ENCODE measurements around the gene ITGA2.

The ITGA2 gene

DNA sequence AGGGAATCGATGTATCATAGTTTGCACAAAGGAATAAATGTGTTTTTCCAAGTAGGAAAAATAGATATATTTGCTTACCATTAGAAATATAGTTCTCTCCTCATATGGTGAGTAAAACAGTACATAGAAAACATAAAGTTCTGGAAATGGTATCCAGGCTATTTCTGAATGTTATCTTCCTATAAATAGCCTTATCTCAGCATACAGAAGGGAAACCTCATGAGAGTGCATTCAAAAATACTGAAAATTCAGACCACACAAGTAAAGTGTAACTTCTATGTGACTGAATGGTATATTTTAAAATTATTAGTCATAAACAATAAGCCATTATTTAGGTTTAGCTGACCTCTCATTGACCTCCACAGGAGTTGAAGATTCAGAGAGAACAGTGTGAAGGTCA, 76.9 kb downstream of the ITGA2 start:
- DNase-seq = no peak

DNA sequence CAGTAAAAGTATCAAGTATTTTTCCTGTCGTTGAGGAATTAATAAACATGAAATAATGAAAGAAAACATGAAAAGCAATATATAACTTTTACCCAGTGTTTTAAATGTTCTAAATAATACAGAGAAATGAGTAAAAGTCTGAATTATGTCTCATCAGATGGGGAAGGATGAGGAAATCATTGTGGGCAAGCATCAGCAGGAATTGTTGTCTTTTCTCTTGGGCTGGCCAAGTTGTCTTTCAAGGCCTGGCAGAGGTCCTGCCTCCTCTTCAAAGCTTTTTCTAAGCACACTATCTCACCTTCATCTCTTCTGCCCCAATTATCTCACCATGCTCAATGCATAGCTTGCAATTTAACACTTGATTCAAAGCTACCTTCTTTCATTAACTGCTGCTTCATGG, 78.5 kb downstream of the ITGA2 start:
- no peak for DNase-seq

DNA sequence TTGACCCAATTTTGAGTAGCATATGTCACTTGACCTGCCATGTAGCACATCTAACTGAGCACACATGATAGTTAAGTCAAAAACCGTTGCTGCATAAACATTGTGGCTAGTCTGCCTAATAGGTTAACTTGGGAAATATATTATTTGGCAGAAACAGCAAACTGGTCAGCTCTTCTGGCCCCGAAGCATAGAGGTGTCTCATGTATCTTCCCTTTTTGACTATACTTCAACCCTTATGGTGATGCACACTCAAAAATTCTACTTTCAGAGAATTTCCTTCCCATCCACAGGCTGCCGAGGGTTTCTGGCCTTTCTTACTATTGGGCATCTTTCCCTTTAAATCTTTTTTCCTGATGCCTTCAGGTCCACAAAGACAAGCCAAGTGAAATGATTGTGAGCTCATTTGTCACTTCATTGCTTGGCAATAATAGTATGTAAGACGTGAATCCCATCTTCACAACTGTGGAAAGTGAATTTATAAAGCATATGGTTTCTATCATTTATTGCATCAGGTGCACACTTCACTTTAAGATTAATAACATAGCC, 79.2 kb downstream of the ITGA2 start:
- no peak for DNase-seq

DNA sequence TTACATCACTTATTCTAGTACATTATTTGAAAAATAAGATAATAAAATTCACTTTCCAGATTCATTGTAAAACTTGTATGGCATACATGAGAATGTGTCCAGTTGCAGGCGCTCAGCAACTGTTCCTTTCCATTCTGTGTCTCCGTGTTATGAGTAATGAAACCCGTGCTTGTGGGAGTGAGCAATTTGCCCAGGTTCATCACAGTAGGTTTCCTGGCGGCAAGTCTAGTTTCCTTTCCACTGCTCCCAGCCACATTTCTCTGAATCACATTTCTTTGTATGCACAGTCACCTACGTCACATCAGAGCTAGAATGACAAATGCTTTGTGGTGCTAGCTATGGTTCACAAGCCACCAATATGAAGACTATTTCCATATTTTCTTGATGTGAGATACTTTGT, 80.5 kb downstream of the ITGA2 start:
- DNase-seq = no peak

DNA sequence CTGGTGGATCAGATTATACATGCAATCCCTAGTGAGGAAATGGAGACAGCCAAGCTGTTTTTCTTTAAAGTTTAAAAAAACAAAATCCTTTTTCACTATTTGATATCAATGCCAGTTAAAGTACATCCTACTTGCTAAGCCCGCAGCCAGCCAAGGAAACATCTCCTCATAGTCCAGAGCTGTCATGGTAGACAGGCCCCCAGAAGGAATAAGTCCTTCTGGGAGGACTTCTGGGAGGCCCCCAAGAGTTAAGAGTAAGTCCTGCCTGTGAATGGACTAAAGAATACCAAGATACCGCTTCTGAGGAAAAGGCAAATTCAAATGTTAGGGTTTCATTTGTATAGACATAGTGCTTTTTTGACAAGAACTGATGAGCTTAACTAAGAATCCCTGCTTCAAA, 82.1 kb downstream of the ITGA2 start:
- DNase-seq = no peak

DNA sequence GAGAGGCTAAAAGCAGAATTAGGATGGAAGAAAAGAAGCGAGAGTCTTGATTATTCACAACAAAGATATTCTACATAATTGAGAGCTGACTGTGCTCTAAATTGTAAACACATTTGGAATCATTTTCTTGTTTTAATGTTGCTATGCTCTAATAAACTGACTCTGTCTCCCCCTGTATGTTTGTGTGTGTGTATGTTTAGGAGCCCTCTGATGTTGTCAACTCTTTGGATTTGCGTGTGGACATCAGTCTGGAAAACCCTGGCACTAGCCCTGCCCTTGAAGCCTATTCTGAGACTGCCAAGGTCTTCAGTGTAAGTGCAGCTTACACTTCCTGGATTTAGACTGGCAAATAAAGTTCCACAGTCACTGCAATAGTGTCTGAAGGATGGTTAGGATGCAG, 82.6 kb downstream of the ITGA2 start:
- no peak for DNase-seq

DNA sequence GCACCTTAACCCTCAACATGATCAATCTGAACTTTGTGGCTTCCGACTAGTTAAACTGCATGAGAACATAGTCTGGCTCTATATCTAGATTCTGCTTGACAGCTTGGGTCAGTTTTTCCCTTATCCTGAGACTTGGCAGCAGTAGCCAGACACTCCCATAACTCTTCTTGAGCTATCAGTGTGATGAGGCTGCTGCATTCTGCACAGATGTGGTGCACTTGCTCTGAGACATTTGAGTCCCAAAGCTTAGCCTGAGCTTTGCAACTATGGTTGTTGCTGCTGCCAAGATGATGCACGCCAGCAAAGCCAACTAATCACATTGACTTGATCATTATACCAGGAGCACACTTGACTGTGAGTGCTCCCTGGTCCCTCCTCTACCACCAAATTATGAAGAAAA, 84.2 kb downstream of the ITGA2 start:
- DNase-seq = no peak

DNA sequence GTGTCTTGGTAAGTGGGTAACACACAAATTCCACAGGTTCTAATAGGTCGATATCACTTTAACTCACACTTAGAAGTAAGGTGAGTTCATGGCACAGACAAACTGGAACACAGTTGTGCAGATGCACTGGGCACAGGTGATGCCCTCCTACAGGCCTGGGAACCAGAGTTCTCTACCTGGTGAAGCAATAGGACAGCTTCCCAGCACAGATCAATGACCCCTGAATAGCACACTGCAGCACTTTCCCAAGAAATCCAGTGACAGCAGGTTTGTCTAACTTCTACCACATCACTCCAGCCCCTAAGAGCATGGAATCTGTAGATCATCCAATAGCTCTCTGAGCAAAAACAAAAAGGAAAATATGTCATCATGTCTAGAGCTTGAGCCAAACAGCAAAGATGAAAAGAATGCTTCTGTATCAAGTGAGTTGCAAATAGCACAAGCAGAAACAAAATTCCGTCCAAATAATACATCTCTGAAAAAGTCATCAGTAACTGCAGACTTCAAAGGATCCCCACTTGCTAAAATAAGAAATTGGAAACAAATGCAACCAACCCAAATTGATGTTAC, 86.9 kb downstream of the ITGA2 start:
- DNase-seq = no peak

DNA sequence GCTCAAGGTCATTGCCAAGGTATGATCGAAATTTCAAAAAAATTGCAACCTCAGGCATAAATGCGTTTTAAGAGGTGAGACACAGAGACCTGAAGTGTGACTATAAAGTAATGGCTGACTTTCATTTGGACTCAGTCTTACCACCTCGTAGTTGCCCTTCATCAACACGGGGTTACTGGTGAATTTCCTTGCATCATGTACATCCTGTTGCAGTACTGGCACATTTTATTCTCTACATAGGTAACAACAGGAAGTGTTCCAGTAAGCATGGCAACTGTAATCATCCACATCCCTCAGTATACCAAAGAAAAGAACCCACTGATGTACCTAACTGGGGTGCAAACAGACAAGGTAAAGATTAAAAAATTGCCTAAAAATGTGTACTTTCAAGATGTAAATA, 91.1 kb downstream of the ITGA2 start:
- no peak for DNase-seq

DNA sequence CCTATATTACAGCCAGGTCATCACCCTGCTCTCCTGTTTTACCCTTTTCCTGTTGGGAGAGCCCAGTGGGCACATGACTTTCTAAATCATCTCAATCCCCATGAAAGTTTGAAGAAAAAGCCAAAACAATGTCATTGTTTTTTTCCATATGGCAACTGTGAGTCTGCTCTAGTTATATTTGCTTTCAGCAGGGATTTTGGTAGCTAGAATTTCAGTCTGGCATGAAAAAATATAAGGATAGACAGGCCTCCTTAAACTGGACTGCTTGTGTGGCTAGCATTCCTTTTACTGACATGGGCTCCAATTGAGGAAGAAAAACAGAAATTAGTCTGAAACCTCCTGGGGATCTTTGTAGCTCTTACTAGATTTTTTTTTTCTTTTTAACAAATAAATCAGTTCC, 94.8 kb downstream of the ITGA2 start:
- DNase-seq = no peak

DNA sequence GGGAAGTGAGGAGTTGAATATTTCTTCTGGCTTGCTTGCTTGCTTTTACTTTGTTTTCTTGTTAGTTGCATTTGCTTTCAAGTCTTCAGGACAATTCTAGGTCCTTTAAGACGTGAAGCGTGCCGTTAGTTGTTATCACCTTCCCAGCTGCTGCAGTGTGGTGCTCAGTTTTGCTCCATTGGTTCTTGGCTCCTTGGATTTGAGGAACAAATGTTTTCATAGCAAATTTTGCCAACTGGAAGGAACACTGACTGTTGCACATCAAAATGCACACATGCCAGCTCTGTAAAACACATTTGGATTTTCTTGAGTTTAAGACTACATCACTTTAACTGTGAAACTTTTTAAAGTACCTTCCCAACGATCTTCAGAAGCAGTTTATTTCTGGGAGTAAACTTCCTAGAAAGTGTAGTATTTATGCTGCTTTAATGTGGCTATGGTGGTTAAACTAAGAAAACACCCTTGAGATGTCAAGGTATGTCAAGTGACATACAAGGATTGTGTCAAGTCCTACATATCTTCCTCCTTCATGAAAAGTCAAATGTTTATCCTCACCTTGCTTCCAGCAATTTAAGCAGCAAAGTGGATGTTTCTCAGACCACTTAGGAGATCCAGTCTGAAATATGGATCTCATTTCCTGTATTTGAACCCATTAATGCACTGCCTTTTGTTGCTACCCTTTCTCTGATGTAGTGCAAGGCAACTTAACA, 95.5 kb downstream of the ITGA2 start:
- no peak for DNase-seq

DNA sequence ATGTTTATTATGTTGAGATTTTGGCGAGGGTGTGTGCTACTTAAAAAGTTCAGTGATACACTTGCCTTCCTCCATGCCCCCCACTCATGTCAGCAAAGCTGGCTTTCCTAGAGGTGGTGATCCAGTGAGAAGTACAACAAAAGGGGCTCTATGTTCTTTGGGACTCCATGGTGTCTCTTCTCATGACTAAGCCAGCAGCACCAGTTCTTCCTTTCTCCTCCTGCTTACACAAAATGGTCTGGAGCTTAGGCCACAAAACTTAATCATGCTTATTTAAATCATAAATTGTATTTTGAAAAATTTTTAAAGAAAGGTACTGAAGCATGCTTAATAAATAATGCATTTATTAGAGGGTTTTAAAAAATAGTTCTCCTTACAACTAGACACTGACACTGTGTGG, 98.0 kb downstream of the ITGA2 start:
- DNase-seq = no peak

DNA sequence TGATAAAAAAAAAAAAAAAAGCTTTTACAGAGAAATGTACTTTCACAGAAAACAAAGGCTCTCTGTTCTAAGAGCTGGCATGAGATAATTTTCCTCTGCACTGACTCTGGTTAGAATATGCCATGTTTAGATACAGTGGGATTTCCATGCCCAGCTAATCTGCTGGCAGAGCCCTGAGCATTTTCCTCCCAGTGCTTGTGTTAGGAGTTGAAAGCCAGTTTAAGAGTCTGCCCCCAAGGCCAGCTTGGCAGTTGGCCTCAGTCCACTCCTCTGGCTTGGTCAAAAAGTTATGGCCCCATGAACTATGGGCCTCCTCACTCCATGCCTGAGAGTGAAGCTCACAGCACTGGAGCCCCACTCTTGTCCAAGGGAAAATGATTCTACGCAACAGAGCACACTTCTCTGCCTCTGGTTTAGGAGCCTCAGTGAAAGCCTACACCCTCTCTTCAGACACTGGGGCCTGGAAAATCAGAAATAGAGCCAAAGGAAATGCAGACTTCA, 98.5 kb downstream of the ITGA2 start:
- no peak for DNase-seq

DNA sequence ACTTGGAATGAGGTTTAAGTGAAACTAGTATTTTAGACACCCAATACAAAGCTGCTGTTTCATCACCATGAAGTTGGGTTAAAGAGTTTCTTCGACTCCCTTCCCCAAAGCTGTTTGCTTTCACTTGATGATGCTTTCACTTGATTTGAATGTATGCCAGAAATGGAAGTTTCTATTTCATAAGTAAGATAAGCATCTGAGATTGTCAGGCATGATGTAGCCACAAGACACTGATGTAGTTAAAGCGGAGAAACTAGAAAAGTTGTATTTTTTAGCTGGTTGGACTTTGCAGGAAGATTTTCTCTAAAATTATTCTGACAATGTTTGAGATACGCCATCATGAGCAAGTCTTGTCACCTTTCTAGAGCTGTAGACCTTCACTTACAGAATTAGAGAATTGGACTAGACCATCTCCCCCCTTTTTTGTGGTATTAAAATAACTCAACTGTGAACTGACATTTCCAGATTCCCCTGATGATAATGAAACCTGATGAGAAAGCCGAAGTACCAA, 100.4 kb downstream of the ITGA2 start:
- DNase-seq = peak; percentile 17

DNA sequence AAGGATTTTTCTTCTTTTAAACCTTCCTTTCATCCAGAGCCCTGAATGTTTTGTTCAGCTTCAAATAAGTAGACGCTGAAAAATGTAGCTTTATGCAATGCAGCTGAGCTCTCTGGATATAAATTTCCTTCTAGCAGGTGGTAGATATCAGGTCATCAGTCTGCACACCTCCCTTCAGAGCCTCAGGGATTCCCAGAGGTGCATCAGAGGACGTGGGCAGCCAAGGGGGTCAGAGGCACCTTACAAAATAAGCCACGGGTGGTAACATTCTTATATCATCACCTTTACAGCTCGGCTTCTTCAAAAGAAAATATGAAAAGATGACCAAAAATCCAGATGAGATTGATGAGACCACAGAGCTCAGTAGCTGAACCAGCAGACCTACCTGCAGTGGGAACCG, 101.1 kb downstream of the ITGA2 start:
- no peak for DNase-seq

DNA sequence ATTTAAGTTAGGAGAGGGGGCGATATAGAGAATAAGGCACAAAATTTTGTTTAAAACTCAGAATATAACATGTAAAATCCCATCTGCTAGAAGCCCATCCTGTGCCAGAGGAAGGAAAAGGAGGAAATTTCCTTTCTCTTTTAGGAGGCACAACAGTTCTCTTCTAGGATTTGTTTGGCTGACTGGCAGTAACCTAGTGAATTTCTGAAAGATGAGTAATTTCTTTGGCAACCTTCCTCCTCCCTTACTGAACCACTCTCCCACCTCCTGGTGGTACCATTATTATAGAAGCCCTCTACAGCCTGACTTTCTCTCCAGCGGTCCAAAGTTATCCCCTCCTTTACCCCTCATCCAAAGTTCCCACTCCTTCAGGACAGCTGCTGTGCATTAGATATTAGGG, 102.1 kb downstream of the ITGA2 start:
- no peak for DNase-seq

DNA sequence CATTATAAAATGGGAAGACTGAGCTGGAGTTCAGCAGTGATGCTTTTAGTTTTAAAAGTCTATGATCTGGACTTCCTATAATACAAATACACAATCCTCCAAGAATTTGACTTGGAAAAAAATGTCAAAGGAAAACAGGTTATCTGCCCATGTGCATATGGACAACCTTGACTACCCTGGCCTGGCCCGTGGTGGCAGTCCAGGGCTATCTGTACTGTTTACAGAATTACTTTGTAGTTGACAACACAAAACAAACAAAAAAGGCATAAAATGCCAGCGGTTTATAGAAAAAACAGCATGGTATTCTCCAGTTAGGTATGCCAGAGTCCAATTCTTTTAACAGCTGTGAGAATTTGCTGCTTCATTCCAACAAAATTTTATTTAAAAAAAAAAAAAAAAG, 103.1 kb downstream of the ITGA2 start:
- DNase-seq = no peak

DNA sequence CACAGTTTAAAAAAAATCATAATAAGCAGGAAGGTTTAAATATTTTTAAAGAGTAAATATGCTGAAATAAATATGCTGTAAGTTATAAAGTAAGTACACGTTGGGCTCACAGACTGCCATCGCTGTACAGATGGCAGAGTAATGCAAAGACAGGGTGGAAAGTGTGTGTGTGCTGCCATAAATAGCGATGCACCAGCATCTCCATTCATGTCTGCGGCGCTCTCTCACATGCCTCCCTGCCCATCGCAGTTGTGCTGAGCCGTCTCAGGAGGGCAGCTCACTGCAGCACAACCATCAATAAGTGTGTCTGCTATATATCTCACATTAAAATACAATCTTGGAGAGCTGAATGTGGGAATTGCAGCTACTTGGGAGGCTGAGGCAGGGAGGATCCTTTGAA, 106.1 kb downstream of the ITGA2 start:
- no peak for DNase-seq

DNA sequence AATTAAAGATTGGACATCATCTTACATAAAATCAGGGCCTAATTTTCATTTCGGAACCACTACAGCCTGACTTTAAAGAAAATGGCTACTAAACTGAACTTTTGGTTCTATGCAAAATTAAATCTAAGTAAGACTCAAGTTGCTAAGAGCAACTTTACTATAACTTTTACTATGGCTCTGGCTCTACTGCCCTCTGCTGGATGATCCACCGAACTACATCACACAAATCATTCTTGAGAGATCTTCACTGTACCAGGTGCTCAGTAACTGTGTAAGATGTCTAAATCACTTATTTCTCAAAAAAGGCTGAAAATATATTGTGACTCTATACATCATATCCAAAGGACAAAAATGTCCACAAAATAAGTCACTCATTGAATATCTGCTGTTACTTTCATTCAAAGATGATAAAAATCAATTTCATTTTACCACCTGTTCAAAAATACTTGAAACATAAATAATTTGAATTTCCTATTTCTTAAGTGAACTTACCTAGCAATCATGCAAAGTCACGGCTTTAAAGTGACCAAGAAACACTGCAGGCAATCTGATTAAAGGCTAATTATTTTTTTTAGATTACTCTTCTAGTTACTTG, 106.9 kb downstream of the ITGA2 start:
- DNase-seq = peak; percentile 74

DNA sequence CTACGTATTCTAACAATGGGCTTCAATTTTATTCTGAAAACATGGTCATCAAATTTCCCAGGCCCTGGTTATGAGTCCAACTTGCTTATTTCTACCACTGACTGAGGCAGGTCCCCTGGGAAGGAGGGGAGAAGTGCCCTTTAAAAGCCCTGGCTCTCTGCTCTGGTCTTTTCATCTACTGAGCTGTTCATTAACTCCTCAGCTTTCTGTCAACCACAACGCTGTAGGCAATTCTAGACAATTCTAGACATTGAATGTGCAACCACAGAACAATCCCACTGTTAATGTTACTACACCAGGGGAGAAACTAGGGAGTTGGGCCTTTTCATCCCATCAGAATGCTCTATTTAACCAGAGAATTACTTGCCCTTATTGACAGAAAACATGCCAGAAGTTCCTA, 110.4 kb downstream of the ITGA2 start:
- DNase-seq = no peak

DNA sequence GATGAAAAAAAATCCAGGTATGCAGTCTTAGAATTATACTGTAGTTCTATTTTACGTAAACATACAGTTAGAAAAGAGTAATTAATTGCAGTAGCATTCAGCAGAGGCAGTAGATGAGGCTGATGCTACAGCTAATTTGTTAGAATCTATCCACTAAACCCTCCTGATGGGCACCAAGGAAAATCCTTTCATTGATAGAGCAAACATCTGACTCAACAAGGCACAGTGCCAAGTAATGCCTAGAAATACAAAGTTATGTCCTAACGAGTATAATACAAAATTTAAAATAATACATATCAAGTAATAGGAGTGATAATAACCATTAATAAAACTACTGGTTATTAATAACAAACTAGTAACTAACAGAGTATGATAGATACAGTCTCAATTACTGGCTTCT, 111.5 kb downstream of the ITGA2 start:
- no peak for DNase-seq

DNA sequence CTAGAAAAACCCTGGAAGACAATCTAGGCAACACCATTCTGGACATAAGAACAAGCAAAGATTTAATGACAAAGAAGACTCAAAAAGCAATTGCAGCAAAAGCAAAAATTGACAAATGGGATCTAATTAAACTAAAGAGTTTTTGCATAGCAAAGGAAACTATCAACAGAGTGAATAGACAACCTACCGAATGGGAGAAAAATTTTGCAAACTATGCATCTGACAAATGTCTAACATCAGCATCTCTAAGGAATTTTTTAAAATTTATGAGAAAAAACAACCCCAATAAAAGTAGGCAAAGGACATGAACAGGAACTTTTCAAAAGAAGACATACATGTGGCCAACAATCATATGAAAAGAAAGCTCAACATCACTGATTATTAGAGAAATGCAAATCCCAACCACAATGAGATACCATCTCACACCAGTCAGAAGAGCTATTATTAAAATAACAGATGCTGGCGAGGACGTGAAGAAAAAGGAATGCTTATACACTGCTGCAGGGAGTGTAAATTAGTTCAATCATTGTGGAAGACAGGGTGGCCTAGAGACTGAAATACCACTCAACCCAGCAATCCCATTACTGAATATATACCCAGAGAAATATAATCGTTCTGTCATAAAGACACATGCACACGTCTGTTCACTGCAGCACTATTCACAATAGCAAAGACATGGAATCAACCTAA, 116.6 kb downstream of the ITGA2 start:
- DNase-seq = no peak

DNA sequence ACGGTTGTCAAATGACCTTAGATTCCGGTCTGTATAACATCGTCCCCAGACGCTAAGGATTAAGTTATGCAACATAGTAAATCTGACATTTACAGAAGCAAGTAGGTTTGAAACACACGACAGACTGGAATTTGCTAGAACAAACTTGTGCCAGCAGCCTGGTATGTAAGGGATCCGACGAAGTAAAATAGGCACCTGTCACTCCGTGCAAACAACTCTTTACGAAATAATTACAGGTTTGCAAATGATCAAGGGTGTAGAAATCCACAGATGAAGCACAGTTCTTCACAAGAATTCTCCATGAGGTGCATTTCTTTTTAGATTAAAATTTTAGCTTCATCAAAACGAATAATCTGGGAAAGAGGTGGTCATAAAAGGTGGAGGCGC, 119.9 kb downstream of the ITGA2 start:
- no peak for DNase-seq

All from CD4-positive, alpha-beta T cell treated with Interleukin-12 subunit alpha and Interleukin-12 subunit beta, for 1 hour (primary cell).